Measurements from ENCODE around the gene MOV10L1. TPM values are rescaled to one million over a fixed set of nuclear protein-coding genes. Genes with fewer than 3 reads are reported as not detected.
A peak's percentile ranks its signal among the peaks of the same experiment; 100 is the strongest.

MOV10L1 gene
- total RNA-seq, 4 donors from 2014 or later: 0.13 to 1.7 (median 1.6) TPM; not detected in 1

DNA sequence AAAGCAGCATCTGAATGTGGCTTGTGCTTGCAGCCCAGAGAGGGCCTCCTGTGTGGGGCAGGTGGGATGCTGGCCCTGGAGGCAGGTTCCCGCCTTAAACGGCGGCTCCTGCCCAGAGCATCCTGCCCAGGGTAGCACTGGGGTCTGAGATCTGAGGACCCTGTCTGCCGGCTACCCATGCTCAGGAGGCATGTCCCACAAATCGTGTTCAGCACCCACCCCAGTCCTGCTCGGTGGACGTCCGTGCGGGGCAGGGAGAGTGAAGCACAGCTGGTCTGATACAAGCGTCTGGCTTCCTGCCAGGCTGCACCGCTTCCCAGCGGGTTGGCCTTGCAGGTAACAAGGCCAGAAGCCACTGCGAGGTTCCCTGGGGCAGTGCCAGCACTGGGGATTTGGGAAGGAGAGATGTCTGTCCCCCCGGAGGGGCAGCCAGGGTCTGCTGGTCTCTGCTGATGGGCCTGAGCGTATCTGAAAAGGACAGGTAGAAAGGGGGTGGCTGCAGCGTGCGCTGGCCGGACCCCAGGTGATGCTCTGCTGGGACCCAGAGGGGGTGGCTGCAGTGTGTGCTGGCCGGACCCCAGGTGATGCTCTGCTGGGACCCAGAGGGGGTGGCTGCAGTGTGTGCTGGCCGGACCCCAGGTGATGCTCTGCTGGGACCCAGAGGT is 99.5 kb downstream of the MOV10L1 start:
- no peak for DNase-seq (ENCODE audit: low spot score in 2 of 2)
- H3K4me3 ChIP-seq (ENCODE audit: low read depth, poor library complexity, severe bottlenecking): no peak overlapping the region
- WGBS, 2 donors: 73 to 77% methylated on average over 13 to 15 of the region's 20 CpGs
- intact Hi-C loops (cut with DNase I; ENCODE audit: low total_unique reads): loop anchor here (10.0 kb wide), 1 partner anchor 255 kb away; no protein-coding TSS in a partner anchor
- TF ChIP-seq, protein P1, sequence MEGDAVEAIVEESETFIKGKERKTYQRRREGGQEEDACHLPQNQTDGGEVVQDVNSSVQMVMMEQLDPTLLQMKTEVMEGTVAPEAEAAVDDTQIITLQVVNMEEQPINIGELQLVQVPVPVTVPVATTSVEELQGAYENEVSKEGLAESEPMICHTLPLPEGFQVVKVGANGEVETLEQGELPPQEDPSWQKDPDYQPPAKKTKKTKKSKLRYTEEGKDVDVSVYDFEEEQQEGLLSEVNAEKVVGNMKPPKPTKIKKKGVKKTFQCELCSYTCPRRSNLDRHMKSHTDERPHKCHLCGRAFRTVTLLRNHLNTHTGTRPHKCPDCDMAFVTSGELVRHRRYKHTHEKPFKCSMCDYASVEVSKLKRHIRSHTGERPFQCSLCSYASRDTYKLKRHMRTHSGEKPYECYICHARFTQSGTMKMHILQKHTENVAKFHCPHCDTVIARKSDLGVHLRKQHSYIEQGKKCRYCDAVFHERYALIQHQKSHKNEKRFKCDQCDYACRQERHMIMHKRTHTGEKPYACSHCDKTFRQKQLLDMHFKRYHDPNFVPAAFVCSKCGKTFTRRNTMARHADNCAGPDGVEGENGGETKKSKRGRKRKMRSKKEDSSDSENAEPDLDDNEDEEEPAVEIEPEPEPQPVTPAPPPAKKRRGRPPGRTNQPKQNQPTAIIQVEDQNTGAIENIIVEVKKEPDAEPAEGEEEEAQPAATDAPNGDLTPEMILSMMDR (IDR thresholded peaks at IDR 0.05): no peak
- TF ChIP-seq POLR2A (IDR thresholded peaks at IDR 0.05): no peak

DNA sequence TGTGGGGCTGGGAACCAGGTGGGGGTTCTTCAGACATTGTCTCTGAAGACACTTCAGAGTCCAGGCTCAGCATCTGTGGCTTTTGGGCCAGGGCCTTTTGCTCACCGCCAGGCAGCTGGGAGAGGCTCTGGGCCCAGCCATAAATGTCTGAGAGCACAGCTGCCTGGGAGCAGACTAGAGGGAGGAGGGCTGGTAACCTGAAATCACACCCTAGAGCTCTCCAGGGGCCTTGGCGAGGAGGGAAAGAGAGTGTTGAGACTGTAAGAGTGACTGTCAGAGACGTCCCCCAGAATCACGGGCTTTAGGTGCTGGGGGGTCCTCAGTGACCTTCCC is 100.0 kb downstream of the MOV10L1 start:
- WGBS, 2 donors: 3 to 4% methylated on average over 4 of the region's 4 CpGs
- no peak for TF ChIP-seq POLR2A (IDR thresholded peaks at IDR 0.05)
- TF ChIP-seq, protein P1 (IDR thresholded peaks at IDR 0.05): no peak
- intact Hi-C loops (cut with DNase I; ENCODE audit: low total_unique reads): loop anchor here (10.0 kb wide), 1 partner anchor 255 kb away; no protein-coding TSS in a partner anchor
- DNase-seq (ENCODE audit: low spot score in 2 of 2): no peak
- H3K4me3 ChIP-seq (ENCODE audit: low read depth, poor library complexity, severe bottlenecking): no peak overlapping the region

GRCh38 chr22:50190182-50190940 is 100.6 kb downstream of the MOV10L1 start:
- H3K4me3 ChIP-seq (ENCODE audit: low read depth, poor library complexity, severe bottlenecking): no peak overlapping the region
- intact Hi-C loops (cut with DNase I; ENCODE audit: low total_unique reads): no loop called here
- DNase-seq (ENCODE audit: low spot score in 2 of 2): peak; percentile 56 to 95
- 5 to 20% methylated on average over 1 to 20 of the region's 43 CpGs for WGBS, 2 donors
- no peak for TF ChIP-seq POLR2A (IDR thresholded peaks at IDR 0.05)
- TF ChIP-seq, protein P1 (IDR thresholded peaks at IDR 0.05): no peak

- intact Hi-C loops (cut with DNase I; ENCODE audit: low total_unique reads): no loop called here
- no peak for TF ChIP-seq POLR2A (IDR thresholded peaks at IDR 0.05)
- TF ChIP-seq, protein P1 (IDR thresholded peaks at IDR 0.05): no peak
- no peak overlapping the region for H3K4me3 ChIP-seq (ENCODE audit: low read depth, poor library complexity, severe bottlenecking)
- DNase-seq (ENCODE audit: low spot score in 2 of 2): no peak
- 54 to 65% methylated on average over 15 to 18 of the region's 18 CpGs for WGBS, 2 donors
Observed at GRCh38 chr22:50190941-50191741, 101.3 kb downstream of the MOV10L1 start.

- DNase-seq (ENCODE audit: low spot score in 2 of 2): no peak
- no peak overlapping the region for H3K4me3 ChIP-seq (ENCODE audit: low read depth, poor library complexity, severe bottlenecking)
- WGBS, 2 donors: 71 to 84% methylated on average over 20 to 21 of the region's 25 CpGs
- TF ChIP-seq, protein P1 (IDR thresholded peaks at IDR 0.05): no peak
- TF ChIP-seq POLR2A (IDR thresholded peaks at IDR 0.05): no peak
- intact Hi-C loops (cut with DNase I; ENCODE audit: low total_unique reads): no loop called here
Observed at GRCh38 chr22:50192436-50193204, 102.8 kb downstream of the MOV10L1 start.

Data from lower leg skin (tissue), 4 donors.